GM10248 (cell line): ENCODE measurements around the gene TTC21A.

Experiments used
- CTCF ChIA-PET: fragments of 300-600 bp; sonication (Branson Sonifier 250); formaldehyde crosslinking; extraction: SDS; loops from one replicate; lab custom pipeline; 2021; ENCODE audit warnings: antibody characterized with exemption; lab: Yijun Ruan, JAX
- POLR2A ChIA-PET: fragments of 350-650 bp; sonication (Branson Sonifier 250); formaldehyde crosslinking; extraction: SDS; loops from one replicate; lab custom pipeline; 2020; ENCODE audit warnings: antibody characterized with exemption; lab: Yijun Ruan, JAX
- DNase-seq: peaks from one replicate; pipeline ENCODE4 v3.0.0; 2012; ENCODE audit errors: extremely low spot score
- TF ChIP-seq, protein P1 (sequence below): IDR thresholded peaks from 2 replicates; pipeline ENCODE4 v1.5.1; 2012; ENCODE audit warnings: mild to moderate bottlenecking, low read depth; ENCODE audit errors: extremely low read depth, missing control alignments, control extremely low read depth

TTC21A gene

DNA sequence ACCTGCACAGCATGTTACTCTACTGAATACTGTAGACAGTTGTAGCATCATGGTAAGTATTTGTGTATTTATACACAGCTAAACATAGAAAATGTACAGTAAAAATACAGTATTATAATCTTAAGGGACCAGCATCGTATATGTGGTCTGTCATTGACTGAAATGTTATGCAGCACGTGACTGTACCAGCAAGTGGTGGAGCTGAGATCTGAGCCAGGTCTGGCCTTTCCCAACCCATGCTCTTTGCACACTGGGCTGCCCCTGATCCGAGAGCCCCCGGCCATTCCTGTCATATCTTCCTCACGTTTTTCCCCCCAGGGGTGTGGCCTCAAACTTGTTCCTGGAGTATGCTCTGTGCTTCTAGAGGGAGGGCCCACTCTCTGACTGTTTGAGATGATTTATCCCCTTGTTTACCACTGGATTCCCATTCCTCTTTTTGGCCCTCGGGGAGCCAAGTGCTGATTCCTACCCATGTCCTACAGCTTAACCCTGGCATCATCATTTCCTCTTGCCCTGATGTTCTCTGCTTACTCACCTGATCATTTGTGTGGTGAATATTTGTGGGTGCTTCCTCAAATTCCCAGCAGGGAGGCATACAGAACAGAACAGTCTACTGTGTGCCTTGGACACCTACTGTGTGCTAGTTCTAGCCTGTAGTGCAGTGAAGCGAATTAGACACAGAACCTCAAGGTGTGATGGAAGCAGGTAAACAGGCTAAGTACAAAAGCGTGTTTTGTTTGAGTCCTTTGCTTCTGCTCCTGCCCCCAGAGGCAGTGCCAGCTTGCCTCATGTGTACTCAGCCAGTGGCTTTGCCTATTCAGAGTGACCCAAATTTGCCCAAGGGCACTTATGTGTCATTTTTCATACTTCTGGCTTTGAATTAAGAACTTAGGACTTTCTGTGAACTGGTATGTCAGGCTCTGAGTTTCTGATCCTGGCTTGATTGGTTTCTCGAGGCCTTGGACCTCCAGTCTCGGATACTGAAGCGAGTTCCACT is 24.9 kb downstream of the TTC21A start:
- ChIA-PET CTCF (interaction anchor here (1.4 to 18.6 kb wide), 4 partner anchors 9 to 158 kb away, joined by 3 to 178 read pairs (median 6); no protein-coding TSS in a partner anchor), POLR2A (interaction anchor here (1.5 kb wide), 1 partner anchor 11 kb away, joined by 3 read pairs; no protein-coding TSS in a partner anchor)
- DNase-seq = no peak
- TF ChIP-seq, protein P1, sequence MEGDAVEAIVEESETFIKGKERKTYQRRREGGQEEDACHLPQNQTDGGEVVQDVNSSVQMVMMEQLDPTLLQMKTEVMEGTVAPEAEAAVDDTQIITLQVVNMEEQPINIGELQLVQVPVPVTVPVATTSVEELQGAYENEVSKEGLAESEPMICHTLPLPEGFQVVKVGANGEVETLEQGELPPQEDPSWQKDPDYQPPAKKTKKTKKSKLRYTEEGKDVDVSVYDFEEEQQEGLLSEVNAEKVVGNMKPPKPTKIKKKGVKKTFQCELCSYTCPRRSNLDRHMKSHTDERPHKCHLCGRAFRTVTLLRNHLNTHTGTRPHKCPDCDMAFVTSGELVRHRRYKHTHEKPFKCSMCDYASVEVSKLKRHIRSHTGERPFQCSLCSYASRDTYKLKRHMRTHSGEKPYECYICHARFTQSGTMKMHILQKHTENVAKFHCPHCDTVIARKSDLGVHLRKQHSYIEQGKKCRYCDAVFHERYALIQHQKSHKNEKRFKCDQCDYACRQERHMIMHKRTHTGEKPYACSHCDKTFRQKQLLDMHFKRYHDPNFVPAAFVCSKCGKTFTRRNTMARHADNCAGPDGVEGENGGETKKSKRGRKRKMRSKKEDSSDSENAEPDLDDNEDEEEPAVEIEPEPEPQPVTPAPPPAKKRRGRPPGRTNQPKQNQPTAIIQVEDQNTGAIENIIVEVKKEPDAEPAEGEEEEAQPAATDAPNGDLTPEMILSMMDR = no peak

DNA sequence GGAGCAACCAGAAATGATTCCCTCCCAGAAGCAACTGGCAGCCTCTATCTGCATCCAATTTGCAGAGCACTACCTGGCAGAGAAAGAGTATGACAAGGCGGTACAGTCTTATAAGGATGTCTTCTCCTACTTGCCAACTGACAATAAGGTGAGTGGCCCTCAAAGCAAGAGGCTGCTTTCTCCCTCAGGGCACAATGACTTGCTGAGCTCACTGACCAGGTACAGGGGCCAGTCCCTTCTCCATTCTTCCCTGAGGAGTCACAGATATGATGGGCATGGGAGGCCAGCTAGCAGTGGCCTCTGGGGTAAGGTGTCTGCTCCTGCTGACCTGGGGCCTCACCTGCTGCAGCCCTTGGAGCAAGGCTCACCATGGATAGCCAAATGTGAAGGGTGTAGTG is 25.6 kb downstream of the TTC21A start:
- ChIA-PET POLR2A (interaction anchor here (1.5 kb wide), 1 partner anchor 10 kb away, joined by 3 read pairs; no protein-coding TSS in a partner anchor), CTCF (interaction anchor here (1.2 to 2.1 kb wide), 8 partner anchors 9 to 159 kb away, joined by 3 to 8 read pairs (median 4); partner anchors contain the start of genes GORASP1 and TTC21A)
- TF ChIP-seq, protein P1 = no peak
- no peak for DNase-seq

DNA sequence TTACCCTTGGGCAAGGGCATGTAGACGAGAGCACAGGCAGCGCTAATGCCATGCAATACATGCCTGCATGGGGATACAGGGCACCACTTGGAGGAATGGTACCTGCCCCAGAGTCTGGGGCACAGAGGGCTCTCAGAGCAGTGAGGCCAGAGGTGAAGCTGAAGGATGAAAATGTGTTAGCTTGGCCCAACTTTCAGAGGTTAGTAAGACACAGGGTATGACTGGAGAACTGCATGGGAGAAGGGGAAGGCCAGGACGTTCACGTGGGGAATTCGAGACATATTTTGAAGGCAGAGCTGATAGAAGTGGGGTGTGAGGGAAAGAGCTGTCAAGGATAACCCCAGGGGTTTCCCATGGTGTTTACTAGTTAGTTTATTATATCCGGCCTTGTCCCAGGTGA is 26.3 kb downstream of the TTC21A start:
- no peak for DNase-seq
- TF ChIP-seq, protein P1 = no peak
- CTCF ChIA-PET = interaction anchor here (1.2 to 2.1 kb wide), 9 partner anchors 8 to 159 kb away, joined by 3 to 8 read pairs (median 4); partner anchors contain the start of genes GORASP1 and TTC21A
- POLR2A ChIA-PET = no interaction called here

DNA sequence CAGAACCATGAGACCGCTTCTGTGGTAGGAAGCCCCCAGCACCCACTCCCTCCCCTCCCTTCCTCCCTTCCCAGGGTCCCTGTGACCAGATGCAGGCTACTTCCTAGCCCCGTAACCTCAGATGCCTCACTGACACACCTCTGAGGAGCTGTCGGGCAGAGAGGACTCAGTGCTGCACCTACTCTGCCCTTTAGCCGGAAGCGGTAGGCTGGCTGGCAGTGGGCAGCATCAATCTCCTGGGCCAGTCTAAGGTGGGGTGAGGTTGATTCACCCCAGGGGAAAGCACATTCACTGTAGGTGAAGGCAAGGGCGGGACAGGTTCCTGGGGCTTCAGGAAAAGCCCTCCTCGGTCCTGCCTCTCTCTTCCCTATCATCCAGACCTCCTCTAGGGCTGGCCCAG is 26.8 kb downstream of the TTC21A start:
- TF ChIP-seq, protein P1 = no peak
- DNase-seq = no peak
- ChIA-PET CTCF (interaction anchor here (1.2 to 4.0 kb wide), 9 partner anchors 7 to 158 kb away, joined by 3 to 26 read pairs (median 5); partner anchors contain the start of genes GORASP1 and TTC21A), POLR2A (interaction anchor here (0.6 kb wide), 1 partner anchor 133 kb away, joined by 4 read pairs; no protein-coding TSS in a partner anchor)

DNA sequence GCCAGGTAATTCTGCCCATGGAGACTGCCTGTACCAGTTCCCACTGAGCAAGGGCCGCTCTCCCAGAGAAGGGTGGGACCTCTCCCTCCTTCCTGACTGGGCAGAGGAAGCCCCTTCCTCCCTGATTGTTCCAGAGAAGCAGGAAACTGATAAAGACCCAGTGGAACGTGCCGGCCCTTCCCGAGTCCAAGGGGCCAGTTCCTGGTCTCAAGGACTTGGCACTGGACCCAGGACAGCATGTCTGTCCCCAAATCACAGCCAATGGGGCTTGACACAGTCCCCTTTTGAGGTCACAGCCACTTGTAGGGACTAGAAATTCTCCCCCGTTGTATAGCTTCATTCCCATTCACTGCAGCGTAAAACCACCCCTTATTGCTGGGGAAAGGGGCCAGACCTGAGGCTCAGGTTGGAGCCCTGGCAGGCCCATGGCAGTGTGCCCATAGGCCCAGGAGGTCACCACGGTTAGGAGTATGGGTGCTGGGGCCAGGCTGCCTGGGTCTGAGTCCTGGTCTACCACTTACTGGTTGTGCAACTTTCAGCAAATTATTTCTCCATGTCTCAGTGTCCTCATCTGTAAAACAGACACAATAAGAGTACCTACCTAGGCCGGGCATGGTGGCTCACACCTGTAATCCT is 27.8 kb downstream of the TTC21A start:
- TF ChIP-seq, protein P1 = no peak
- CTCF ChIA-PET = interaction anchor here (0.8 to 4.0 kb wide), 8 partner anchors 8 to 157 kb away, joined by 3 to 26 read pairs (median 3); no protein-coding TSS in a partner anchor
- DNase-seq = no peak
- POLR2A ChIA-PET = interaction anchor here (0.6 to 1.3 kb wide), 2 partner anchors 10 to 26 kb away, joined by 6 to 12 read pairs; no protein-coding TSS in a partner anchor
